ENCODE results near the gene NPFF.

Gene NPFF

DNA sequence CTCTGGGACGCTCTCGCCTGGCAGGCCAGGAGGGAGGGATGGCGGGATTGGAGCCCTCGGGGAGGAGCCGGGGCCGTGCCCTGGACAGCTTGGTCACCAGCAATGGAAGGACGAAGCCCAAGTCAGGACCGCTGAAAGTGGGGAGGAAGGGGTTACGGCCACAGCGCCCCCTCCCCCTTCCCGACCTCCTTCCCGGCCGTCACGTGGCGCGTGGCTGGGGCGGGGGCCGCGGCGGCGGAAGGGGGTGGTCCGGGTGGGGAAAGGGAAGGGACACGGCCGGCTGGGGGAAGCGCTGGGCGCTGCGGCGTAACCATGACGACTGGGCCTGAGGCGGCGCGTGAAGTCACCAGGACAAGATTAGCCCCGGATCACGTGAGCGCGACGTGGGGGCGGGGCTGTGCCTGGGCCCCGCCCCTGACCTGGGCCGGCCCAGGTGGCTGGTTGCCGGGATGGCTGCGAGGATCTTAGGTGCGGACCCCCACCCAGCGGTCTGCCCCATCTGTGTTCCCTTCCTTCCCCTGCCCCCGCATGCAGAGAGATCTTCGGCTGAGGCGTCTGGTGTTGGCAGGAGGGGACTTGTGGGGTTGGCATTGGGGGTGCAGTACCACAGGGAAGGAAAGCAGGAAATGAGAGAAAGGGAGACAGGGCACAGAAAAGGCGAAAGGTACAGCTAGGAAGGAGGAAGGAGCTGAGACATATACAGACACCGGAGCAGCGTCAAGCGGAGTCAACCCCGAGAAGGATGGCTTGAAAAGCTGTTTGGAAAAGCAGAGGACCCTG, 14.3 kb downstream of the NPFF start:
- H3K4me1 ChIP-seq (ENCODE audit: control insufficient read depth, insufficient read depth, low read length): peaks cover 30% of the 10 kb centered on the region
- H3K27ac ChIP-seq (ENCODE audit: low read depth, low read length): peak overlapping the region; percentile 6; the same call in 1 of the 2 replicates

GRCh38 chr12:53492188-53492587, 15.1 kb downstream of the NPFF start:
- Histone ChIP-seq H3K36me3 (ENCODE audit: control insufficient read depth, insufficient read depth, low read length) (peaks cover 9% of the 10 kb centered on the region), H3K27ac (ENCODE audit: low read depth, low read length) (peak overlapping the region; percentile 6; the same call in 1 of the 2 replicates), H3K4me3 (ENCODE audit: low read depth, low read length) (peak overlapping the region; percentile 67), H3K9me3 (ENCODE audit: control insufficient read depth, insufficient read depth, low read depth, low read length) (no peaks in the 10 kb centered on the region), H3K4me1 (ENCODE audit: control insufficient read depth, insufficient read depth, low read length) (peaks cover 29% of the 10 kb centered on the region), H3K27me3 (ENCODE audit: control insufficient read depth, insufficient read depth, low read length) (no peaks in the 10 kb centered on the region), H3K9ac (ENCODE audit: low read length) (peak overlapping the region; percentile 75)

More for the DNA sequence above, 14.3 kb downstream of the NPFF start:
- no peaks in the 10 kb centered on the region for H3K9me3 ChIP-seq (ENCODE audit: control insufficient read depth, insufficient read depth, low read depth, low read length)
- peaks cover 2% of the 10 kb centered on the region; the same call in 1 of the 2 replicates for H3K36me3 ChIP-seq (ENCODE audit: control insufficient read depth, insufficient read depth, low read length)
- H3K4me3 ChIP-seq (ENCODE audit: low read depth, low read length): peak overlapping the region; percentile 75
- peak overlapping the region; percentile 75 for H3K9ac ChIP-seq (ENCODE audit: low read length)
- no peaks in the 10 kb centered on the region for H3K27me3 ChIP-seq (ENCODE audit: control insufficient read depth, insufficient read depth, low read length)

DNA sequence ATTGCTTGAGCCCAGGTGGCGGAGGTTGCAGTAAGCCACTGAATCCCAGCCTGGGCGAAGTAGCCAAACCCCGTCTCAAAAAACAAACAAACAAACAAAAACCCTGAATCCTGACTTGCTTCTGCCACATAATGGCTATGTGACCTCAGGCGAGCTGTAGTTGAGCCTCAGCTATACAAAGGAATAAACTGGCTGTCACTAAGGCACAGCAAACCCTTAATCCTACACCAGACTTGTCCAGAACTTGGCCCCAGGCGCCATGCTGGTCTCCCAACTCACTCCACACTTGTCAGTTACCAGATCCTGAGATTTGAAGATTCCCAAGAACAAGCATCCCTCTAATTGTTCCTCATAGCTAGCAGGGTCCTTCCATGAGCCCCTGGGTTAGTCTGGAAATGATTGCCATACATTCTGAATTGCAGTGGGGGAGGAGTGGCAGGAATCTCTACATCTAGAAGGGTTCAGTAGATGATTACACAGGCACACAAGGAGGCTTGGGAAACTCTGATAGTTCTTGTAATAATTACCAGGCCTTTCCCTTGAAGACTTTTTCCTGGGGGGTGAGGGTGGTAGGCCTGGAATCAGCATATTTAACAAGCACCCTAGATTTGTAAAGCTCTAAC, 17.9 kb downstream of the NPFF start:
- Histone ChIP-seq H3K36me3 (ENCODE audit: control insufficient read depth, insufficient read depth, low read length) (peaks cover 35% of the 10 kb centered on the region), H3K27me3 (ENCODE audit: control insufficient read depth, insufficient read depth, low read length) (no peaks in the 10 kb centered on the region), H3K4me1 (ENCODE audit: control insufficient read depth, insufficient read depth, low read length) (peaks cover 15% of the 10 kb centered on the region), H3K4me3 (ENCODE audit: low read depth, low read length) (no peak overlapping the region), H3K9me3 (ENCODE audit: control insufficient read depth, insufficient read depth, low read depth, low read length) (no peaks in the 10 kb centered on the region), H3K9ac (ENCODE audit: low read length) (no peak overlapping the region), H3K27ac (ENCODE audit: low read depth, low read length) (no peak overlapping the region)

- Histone ChIP-seq H3K9me3 (ENCODE audit: control insufficient read depth, insufficient read depth, low read depth, low read length) (no peaks in the 10 kb centered on the region), H3K27me3 (ENCODE audit: control insufficient read depth, insufficient read depth, low read length) (no peaks in the 10 kb centered on the region), H3K36me3 (ENCODE audit: control insufficient read depth, insufficient read depth, low read length) (peaks cover 59% of the 10 kb centered on the region), H3K4me3 (ENCODE audit: low read depth, low read length) (no peak overlapping the region), H3K27ac (ENCODE audit: low read depth, low read length) (no peak overlapping the region), H3K4me1 (ENCODE audit: control insufficient read depth, insufficient read depth, low read length) (peaks cover under 1% of the 10 kb centered on the region; the same call in 1 of the 2 replicates), H3K9ac (ENCODE audit: low read length) (no peak overlapping the region)
Measured at GRCh38 chr12:53486736-53487487, 20.4 kb downstream of the NPFF start.

- Histone ChIP-seq H3K4me1 (ENCODE audit: control insufficient read depth, insufficient read depth, low read length) (peaks cover 2% of the 10 kb centered on the region), H3K27ac (ENCODE audit: low read depth, low read length) (no peak overlapping the region), H3K4me3 (ENCODE audit: low read depth, low read length) (no peak overlapping the region), H3K36me3 (ENCODE audit: control insufficient read depth, insufficient read depth, low read length) (peaks cover 67% of the 10 kb centered on the region), H3K27me3 (ENCODE audit: control insufficient read depth, insufficient read depth, low read length) (no peaks in the 10 kb centered on the region), H3K9me3 (ENCODE audit: control insufficient read depth, insufficient read depth, low read depth, low read length) (no peaks in the 10 kb centered on the region), H3K9ac (ENCODE audit: low read length) (no peak overlapping the region)
Measured at GRCh38 chr12:53485955-53486735, 21.1 kb downstream of the NPFF start.

DNA sequence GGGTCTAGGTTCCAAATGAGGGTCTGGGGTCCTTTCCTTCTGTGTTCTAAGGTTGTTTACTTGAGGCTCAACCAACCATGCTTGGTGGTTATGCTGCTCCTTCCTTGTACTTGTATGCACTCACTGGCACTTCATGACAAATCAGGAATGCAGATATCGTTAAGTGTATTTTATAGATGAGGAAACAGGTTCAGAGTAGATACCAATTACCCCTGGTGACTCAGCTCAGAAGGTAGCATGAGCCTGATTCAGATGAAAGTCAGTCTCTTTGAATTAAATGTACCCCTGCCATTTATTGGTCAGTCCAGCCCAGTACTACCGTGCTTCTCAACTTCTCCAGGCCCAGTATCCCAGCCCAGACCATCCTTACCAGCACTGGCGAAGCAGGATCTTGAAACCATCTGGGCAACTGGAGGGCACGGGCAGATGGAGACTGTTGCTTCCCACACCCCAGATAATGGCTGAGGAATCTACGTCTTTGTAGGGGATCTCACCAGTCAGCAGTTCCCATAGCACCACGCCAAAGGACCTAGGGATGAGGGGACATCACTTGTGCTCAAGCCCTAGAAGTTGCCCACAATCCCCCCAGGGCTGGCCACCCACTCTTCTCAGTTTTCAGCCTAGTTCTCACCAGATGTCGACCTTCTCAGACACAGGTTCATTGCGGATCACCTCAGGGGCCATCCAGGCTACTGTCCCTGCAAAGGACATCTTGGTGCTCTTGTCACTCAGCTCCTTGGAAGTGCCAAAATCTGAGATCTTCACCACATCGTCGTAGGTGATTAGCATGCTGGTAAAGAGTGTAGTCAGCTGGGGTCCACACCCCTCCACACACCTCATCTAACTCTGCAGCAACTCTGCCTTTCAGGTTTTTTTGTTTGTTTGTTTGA, 22.4 kb downstream of the NPFF start:
- Histone ChIP-seq H3K27me3 (ENCODE audit: control insufficient read depth, insufficient read depth, low read length) (no peaks in the 10 kb centered on the region), H3K36me3 (ENCODE audit: control insufficient read depth, insufficient read depth, low read length) (peaks cover 78% of the 10 kb centered on the region), H3K4me3 (ENCODE audit: low read depth, low read length) (no peak overlapping the region), H3K27ac (ENCODE audit: low read depth, low read length) (no peak overlapping the region), H3K4me1 (ENCODE audit: control insufficient read depth, insufficient read depth, low read length) (peaks cover 6% of the 10 kb centered on the region), H3K9ac (ENCODE audit: low read length) (no peak overlapping the region), H3K9me3 (ENCODE audit: control insufficient read depth, insufficient read depth, low read depth, low read length) (no peaks in the 10 kb centered on the region)

- Histone ChIP-seq H3K27me3 (ENCODE audit: control insufficient read depth, insufficient read depth, low read length) (no peaks in the 10 kb centered on the region), H3K4me1 (ENCODE audit: control insufficient read depth, insufficient read depth, low read length) (peaks cover 10% of the 10 kb centered on the region), H3K27ac (ENCODE audit: low read depth, low read length) (no peak overlapping the region), H3K4me3 (ENCODE audit: low read depth, low read length) (no peak overlapping the region), H3K9me3 (ENCODE audit: control insufficient read depth, insufficient read depth, low read depth, low read length) (no peaks in the 10 kb centered on the region), H3K9ac (ENCODE audit: low read length) (no peak overlapping the region), H3K36me3 (ENCODE audit: control insufficient read depth, insufficient read depth, low read length) (peaks cover 87% of the 10 kb centered on the region)
Measured at GRCh38 chr12:53483979-53484377, 23.3 kb downstream of the NPFF start.

GRCh38 chr12:53483225-53483978, 23.9 kb downstream of the NPFF start:
- peaks cover 10% of the 10 kb centered on the region for H3K4me1 ChIP-seq (ENCODE audit: control insufficient read depth, insufficient read depth, low read length)
- H3K9ac ChIP-seq (ENCODE audit: low read length): no peak overlapping the region
- H3K36me3 ChIP-seq (ENCODE audit: control insufficient read depth, insufficient read depth, low read length): peaks cover 93% of the 10 kb centered on the region
- H3K27me3 ChIP-seq (ENCODE audit: control insufficient read depth, insufficient read depth, low read length): no peaks in the 10 kb centered on the region
- no peak overlapping the region for H3K4me3 ChIP-seq (ENCODE audit: low read depth, low read length)
- H3K9me3 ChIP-seq (ENCODE audit: control insufficient read depth, insufficient read depth, low read depth, low read length): no peaks in the 10 kb centered on the region
- H3K27ac ChIP-seq (ENCODE audit: low read depth, low read length): no peak overlapping the region

DNA sequence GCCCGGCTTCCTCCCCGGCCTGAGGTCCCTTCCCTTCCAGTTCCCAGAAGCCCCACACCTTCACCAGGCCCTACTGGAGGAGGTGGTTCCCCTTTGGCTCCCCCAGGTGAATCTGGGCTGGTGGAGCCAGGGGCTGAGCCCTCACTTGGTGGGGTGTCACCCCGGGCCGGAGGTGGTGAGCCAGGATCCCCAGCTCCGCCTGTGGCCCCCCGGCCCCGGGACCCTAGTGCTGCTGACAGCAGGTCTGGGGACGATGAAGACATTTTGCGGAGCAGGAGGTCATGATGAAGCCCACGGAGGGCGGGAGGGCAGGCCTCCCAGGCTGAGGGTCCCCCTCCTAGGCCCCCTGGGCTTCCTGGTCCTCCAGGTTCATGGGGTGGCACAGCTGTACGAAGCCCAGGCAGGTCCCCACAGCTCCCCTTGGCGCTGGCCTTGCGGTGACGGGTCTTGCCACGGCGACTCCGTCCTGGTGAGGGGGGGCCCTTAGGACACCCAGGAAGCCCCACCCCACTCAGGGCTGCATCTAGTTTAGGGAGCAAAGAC, 24.6 kb downstream of the NPFF start:
- Histone ChIP-seq H3K27ac (ENCODE audit: low read depth, low read length) (no peak overlapping the region), H3K4me3 (ENCODE audit: low read depth, low read length) (no peak overlapping the region), H3K36me3 (ENCODE audit: control insufficient read depth, insufficient read depth, low read length) (peaks cover 95% of the 10 kb centered on the region), H3K4me1 (ENCODE audit: control insufficient read depth, insufficient read depth, low read length) (peaks cover 10% of the 10 kb centered on the region), H3K9me3 (ENCODE audit: control insufficient read depth, insufficient read depth, low read depth, low read length) (no peaks in the 10 kb centered on the region), H3K27me3 (ENCODE audit: control insufficient read depth, insufficient read depth, low read length) (no peaks in the 10 kb centered on the region), H3K9ac (ENCODE audit: low read length) (no peak overlapping the region)
